Measurements from ENCODE around the gene ING3.

The ING3 gene

DNA sequence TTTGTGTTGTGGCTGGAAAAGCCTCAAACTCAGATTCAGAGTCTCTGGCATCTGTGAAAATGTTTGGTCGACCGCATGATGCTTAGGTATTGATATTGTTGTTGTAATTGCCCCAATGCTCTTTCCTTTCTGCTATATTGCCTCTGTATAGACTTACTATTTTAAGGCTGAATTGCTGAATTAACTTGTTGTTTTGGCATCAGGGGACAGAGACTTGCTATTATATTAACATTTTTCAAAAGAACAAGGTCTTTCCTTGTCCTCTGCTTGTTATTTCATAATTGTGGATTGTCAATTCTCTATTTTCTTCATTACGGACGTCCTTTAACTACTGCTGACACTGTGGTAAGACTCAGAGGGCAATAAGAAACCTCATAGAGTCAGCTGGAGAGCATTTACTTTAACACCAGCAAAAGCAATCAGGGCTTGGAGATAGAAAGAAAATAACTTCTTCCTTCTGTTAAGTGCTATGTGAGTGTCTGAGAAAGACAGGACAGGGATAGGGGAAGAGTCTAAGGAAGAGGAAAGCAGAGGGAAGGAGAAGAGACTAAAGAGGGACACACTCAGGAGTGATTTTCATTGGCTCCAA lies 55.5 kb downstream of the ING3 start:
- DNase-seq: no peak

DNA sequence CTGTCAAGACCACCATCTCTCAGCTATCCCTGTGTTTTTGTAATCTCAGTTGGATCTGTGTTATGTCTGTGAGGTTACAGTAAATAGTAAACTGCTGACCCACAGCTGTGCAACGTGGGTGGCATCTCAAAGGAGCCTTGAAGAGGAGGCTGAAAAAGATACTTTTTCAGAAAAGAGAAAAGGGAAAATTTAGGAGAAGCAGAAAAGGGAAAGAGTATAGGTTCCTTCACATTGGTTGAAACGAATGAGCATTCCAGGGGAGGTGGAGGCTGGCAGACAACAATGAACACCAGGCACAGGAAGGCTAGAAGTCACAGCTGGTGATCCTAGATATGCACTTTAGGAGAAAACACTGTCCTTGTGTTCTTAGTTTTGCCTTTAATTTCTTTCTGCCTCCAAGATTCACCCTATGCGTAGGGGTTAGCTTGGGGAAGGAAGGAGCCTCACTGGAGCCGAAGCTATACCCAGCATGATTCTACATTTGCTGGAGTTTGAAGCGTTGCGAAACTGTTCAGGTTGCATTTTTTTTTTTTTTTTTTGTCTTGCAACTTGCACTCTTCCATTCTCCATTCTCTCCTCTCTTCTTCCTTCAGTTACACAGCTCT lies 56.2 kb downstream of the ING3 start:
- no peak for DNase-seq

DNA sequence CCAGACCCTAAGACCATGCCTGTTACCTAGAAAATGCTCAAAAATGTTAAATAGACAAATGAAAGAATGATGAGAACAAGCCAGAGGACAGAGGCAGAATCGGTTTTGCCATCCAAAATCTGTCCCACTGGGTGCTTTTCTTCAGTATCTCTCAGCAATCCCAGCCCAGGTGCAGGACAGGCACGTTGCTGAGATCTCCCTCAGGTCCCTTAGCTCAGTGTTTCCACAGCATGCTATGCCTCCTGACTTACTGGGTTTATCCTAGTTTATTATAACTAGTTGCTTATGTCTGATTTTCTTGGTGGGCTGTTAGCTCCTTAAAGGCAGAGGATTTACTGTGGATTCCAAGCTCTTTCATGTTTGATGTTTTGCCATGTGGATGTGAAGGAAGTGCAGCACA lies 58.2 kb downstream of the ING3 start:
- no peak for DNase-seq

DNA sequence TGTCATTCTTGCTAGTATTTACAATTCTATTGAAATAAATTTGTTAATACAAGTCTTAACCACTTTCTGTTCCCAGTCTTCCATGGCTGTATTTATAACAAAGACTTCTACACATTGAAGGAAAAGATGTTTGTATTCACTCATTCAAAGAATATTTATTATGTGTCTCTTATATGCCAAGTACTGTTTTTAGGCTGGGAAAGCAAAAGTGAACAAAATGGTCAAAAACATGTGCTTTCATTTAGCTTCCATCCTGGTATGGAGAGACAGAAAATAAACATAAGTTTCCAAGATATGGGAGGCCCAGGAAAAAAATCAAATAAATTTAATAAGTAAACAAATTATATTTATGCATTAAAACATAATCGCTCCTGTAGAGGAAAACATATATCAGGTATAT lies 60.8 kb downstream of the ING3 start:
- DNase-seq: no peak

DNA sequence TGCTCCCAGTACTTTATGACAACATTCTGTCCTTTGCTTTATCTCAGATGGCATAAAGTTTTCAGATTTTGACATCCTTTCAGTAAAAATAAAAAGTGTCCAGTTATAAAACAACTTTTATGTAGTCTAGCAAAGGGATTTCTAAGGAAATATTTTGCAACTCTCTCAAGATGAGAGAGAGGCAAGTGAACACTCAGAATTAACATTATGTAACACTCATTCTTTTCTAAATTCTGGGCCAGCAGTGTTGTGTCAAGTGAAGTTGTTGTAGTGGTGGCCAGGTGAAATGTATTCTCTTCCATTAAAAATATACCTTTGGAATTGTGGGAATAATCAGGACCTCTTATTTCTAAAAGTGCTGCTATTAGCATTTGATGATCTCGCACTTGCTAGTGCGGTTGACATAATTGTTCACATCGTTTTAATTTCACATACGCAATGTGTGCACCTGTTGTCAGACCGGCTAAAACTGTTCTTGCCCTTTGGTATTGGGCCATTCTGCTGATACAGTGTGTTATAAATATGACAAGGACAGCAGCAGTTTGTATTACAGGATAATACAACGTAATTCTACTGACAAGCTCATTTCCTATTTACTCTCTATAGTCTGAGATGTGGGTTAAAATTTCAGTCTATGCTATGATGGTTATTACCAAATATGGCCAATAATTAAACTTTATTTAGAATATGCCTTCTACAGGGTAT lies 61.7 kb downstream of the ING3 start:
- no peak for DNase-seq

DNA sequence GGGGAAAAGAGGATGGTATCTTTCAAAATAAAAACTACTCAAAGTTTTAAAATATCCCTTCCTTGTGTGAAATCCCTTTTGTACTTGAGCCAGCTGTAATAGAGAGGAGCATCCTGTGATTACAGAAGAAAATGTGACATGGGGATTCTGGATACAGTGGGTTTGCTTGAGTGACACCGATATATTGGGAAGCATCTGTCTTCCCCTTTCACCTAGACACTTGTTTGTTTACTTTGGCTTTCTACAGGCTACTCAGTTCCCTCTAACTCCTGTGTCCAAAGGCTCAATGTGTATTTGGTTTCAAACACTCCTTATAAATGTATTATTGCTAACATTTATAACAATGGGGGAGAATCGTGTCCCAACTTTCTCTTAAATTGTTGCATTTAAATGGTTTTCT lies 62.3 kb downstream of the ING3 start:
- DNase-seq: no peak

DNA sequence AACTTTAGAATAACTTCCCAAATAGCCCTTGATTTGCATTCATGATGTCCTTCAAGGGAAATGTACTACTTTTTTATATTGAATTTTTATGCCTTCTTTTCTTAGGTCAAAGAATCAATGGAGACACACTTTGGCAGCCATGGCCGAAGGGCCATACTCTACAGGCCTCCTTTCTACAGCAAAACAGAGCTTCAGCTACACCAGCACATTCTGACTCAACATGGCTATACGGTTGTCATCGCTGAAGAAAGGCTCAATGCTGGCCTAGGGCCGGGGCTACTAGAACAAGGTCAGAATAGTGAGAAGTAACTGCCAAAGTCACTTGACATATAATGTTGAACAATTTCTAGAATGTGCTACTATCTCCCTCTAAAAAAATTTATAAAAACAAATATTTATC lies 65.0 kb downstream of the ING3 start:
- no peak for DNase-seq

DNA sequence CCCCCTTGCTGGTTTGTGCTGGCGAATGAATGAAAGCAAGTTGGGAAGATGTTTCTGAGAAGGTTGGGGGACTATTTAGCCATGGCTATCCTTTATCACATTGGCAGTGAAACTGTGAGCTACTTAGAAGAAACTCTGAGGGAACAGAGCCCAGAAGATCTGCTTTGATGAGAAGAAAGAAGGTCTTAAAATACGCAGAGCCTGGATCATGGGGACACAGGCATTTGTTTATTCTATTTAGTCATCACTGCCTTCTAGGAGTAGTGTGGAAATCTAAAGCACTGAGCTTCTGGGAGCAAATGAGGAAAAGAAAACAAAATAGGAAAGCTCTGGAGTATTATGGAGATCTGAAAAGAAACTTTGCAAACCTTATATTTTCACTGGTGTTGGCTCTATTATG lies 66.4 kb downstream of the ING3 start:
- DNase-seq: no peak

DNA sequence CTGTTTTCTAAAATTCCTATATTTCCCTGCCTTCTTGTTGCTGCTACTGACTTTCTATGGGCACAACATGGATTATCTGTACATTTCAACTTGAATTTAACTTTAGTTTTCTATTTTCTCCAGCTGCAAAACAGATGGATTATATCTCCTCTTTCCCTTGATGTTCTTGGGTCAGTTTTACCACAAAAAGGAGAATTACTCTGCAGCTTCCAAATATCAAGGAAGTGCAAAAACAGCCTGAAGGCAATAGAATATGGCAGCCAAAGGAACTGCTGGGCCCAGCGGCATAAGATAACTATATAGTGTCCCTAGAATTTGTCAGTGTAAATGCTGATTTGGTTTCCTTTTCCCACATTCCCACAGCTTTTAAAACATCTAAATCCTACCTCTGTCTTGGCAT lies 67.0 kb downstream of the ING3 start:
- no peak for DNase-seq

DNA sequence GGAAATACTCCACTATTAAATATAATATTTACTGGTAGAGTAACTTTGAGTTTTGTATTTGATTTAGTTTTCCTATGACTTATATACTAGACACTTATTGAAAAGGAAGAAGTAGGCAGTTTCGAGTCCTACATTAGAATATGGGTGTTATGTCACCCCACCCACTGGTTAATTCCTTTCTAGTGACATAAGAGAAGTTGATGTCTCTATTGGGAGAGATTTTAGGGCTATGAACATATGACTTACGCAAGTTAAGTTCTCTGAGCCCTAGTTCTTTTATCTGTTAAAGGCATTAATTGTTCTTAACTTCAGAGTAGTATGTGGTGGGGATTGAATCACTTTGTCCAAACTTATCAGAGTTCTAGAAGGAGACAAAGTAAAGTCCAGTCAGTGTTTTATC lies 68.4 kb downstream of the ING3 start:
- no peak for DNase-seq

DNA sequence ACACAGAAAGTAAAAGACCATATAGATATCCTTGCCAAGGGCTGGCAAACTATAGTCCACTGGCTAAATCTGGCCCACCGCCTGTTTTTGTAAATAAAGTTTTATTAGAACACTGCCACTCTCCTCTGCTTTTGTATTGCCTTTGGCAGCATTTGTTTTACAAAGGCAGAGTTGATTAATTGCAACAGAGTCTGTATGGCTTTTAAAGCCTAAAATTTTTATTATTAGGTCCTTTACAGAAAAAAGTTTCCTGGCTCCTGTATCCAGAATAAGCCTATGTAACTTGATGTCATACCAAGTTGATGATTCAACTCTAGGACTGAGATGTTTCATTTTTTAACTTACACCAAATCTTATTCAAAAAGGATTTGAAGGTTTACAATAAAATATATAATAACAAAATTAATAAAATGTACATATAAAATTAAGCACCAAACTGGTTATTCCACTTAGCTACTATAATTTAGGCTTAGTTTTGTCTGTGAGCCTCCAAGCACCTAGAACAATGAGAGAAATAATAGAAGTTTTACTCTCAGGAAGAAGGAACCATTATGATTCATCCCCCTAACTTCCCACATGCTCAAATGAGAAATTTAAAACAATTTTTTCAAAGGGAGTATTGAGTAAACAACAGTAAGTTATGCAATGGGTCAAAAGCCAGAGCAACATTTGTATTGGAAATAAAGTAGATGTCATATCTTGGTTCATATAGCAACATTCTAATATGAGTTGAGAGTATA lies 69.8 kb downstream of the ING3 start:
- DNase-seq: no peak

DNA sequence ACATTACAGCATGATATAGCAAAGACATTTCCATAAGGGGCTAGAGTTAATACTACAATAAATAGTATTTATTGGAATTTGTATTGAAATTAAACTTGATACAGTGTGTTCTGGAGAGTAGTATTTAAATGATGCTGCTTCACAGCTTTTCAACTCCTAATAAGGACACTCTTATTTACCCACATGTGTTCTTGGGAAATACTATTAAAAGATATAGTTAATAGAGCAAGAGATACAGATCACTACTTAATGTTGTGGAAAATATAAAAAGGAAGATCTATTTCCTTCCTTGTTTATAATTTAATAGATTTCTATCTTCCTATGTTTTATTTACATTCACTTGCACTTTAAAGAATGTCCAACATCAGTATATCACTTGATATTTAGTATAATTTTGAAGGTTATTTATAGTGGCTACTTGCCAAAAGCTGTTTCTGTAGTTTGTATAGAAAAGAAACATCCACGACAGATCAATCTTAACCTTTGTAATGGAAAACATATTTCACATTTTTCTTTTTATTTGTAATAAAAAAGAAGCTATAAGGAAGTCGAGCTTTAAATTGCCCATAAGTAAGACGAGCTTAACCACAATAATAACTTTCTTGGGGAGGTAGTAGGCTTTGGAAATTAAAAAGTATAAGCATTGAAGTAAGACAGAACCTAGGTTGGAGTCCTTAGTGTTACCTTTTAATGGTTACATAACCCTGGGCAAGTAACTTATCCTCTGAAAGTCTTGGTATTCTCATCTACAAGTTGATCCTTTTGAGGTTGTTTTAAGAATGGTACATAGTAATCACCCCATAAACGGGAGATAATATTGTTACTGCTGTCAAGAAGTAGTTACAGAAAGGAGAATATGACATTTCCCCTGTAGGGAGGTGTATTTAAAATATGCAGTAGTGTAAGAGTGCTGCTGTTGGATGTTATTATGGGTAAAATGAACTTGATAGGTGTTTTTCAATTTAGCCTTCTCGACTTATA lies 70.7 kb downstream of the ING3 start:
- DNase-seq: no peak

DNA sequence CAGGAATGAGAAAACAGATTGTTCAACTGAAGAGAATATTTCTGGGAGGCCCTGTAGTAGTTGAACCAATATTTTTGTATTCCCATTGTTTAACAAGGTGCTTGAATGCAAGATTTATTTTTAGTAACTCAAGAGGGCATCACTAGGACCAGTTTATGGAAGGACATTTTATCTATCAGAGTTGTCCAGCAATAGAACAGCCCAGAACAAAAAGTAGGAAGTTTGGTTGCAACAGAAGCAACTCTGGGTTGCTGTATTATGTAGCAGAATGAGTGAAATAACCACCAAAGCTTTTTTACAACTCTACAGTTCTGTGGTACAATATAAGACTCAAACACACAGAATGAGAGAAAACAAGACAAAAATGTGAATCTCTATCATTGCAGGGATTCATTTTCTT lies 72.6 kb downstream of the ING3 start:
- DNase-seq: no peak

DNA sequence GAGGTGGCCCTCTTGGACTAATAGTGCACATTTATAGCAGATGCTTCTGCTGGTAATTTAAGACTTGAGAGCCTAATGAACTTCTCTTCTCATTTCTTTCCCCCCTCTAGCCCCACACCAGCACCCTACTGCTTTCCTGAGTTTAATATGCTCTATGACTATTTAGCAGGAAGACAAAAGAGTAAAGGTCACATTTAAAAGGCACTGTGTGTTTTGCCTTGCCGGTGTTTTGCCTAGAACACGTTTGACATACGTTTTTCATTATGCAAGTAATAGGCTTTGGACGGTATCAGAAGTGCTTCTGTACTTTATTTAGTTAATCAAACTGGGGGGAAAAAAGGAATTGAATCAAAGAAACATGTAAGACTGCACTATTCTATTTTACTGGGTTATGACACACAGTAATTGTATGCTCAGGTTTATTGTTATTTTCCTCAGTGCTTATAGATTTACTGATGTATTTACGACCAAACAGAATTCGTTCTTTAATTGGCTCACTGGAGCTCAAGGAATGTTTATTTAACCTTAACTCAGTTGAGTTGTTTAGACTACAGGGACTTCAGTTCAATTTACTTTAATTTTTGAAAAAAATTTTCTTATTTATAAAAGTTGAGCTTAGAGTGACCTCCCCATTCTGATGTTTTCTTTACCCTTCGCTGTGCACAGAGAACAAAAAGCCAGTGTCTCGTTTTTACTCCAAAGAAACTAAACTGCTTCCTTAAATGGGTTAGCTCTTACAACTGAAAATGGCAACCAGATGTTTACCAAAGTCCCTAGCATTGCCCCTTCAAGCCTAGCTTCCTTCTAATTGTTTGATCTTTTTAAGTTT lies 73.3 kb downstream of the ING3 start:
- no peak for DNase-seq

DNA sequence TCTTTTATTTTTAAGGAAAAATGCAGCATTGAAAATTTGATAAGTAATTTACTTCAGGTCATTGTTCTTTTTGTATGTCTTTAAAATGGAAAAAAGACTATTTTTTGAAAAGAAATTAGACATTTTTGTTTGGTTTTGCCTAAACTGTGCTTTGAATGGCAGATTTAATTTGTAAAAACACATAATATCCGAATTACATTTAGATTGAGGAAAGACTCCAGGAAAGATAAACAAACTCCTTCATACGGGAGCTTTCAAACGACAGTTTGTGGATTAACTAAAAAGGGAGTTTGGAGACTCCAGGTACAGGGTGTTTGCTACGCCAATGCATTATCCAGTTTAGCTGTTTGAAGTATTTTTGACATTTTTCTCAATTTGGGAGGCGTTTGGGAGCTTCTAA lies 74.0 kb downstream of the ING3 start:
- no peak for DNase-seq

DNA sequence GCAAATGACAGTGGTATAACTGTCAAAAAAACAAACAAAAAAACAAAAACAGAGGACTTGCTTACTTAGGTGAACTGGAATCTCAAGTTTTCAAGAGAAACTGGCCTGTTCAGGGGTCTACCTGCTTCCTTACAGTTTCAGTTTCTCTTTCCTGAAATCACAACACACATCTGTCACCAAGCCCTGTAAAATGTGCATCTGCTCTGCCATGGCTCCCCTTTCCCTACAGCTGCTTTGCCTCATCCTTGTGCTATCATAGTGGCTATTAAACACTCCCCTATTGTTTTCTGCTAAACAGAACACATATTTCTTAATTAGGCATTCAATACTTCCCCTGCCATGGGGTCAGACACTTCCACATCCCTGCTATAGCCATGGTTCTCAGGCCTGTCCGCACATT lies 75.6 kb downstream of the ING3 start:
- DNase-seq: no peak

DNA sequence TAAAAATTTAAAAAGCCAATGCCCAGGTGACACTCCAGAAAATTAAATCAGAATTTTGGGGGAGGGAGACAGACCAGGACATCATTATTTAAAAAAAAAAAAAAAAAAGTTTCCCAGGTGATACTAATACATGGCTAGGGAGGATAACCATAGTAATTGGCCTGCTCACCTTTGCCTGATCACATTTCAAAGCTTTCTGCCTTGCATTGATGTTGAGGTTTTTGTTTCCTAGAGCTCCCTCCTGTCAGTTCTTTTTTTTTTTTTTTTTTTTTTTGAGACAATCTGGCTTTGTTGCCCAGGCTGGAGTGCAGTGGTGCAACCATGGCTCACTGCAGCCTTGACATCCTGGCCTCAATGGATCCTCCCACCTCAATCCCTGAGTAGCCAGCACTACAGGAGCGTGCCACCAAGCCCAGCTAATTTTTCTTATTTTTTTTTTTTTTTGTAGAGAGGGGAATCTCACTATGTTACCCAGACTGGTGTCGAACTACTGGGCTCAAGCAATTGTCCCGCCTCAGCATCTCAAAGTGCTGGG lies 76.1 kb downstream of the ING3 start:
- DNase-seq: no peak

Measured in activated CD4-positive, alpha-beta T cell treated with anti-CD3 and anti-CD28 coated beads for 4 hours (primary cell).